SK-N-SH treated with all-trans-retinoic acid at 6 μM for 48 hours (cell line): ENCODE data around the gene LRRFIP2.

Source experiments
- ARNTL ChIP-seq: fragments of 450-650 bp; formaldehyde crosslinking; IDR thresholded peaks from 2 replicates; pipeline ENCODE4 v1.5.0; 2020; ENCODE audit warnings: low read depth, mild to moderate bottlenecking, moderate library complexity, borderline replicate concordance
- BACH2 ChIP-seq: fragments of 250-450 bp; sonication (Bioruptor Pico); IDR thresholded peaks from 2 replicates; pipeline ENCODE4 v1.9.0; 2021; ENCODE audit warnings: mild to moderate bottlenecking, borderline replicate concordance
- CREB5 ChIP-seq: fragments of 250-450 bp; sonication (Bioruptor Pico); IDR thresholded peaks from 2 replicates; pipeline ENCODE4 v1.5.1; 2020; ENCODE audit warnings: low read depth, mild to moderate bottlenecking, moderate library complexity
- GLIS3 ChIP-seq: fragments of 250-450 bp; sonication (Bioruptor Pico); IDR thresholded peaks from 2 replicates; pipeline ENCODE4 v1.5.0; 2020; ENCODE audit warnings: mild to moderate bottlenecking, moderate library complexity
- ISL1 ChIP-seq: fragments of 250-450 bp; sonication (Bioruptor Pico); IDR thresholded peaks from 2 replicates; pipeline ENCODE4 v2.1.2; 2022; ENCODE audit warnings: mild to moderate bottlenecking, moderate library complexity
- POU6F1 ChIP-seq: fragments of 250-450 bp; sonication (Bioruptor Pico); IDR thresholded peaks from 2 replicates; pipeline ENCODE4 v1.8.0; 2021; ENCODE audit warnings: low read depth, mild to moderate bottlenecking, moderate library complexity, borderline replicate concordance
- RARB ChIP-seq: fragments of 250-450 bp; sonication (Bioruptor Pico); IDR thresholded peaks from 2 replicates; pipeline ENCODE4 v1.8.0; 2021; ENCODE audit warnings: mild to moderate bottlenecking, moderate library complexity
- TCF4 ChIP-seq: fragments of 250-450 bp; sonication (Bioruptor Pico); IDR thresholded peaks from 2 replicates; pipeline ENCODE4 v1.8.0; 2021; ENCODE audit warnings: mild to moderate bottlenecking, moderate library complexity, borderline replicate concordance
- TOX ChIP-seq: fragments of 250-450 bp; sonication (Bioruptor Pico); IDR thresholded peaks from 2 replicates; pipeline ENCODE4 v1.8.0; 2021; ENCODE audit warnings: mild to moderate bottlenecking, moderate library complexity, borderline replicate concordance
- ZFP3 ChIP-seq: fragments of 250-450 bp; sonication (Bioruptor Pico); IDR thresholded peaks from 2 replicates; pipeline ENCODE4 v1.5.0; 2020; ENCODE audit warnings: mild to moderate bottlenecking, moderate library complexity
- ZNF565 ChIP-seq: fragments of 450-650 bp; formaldehyde crosslinking; conservative IDR thresholded peaks from 2 replicates; pipeline ENCODE4 v1.5.0; 2020; ENCODE audit warnings: low read depth, mild to moderate bottlenecking, moderate library complexity

GRCh38 chr3:37125195-37126073 is 48.9 kb downstream of the LRRFIP2 start:
- TF ChIP-seq RARB (CRISPR knock-in tag) (no peak), ZFP3 (CRISPR knock-in tag) (no peak), ISL1 (no peak), CREB5 (CRISPR knock-in tag) (no peak), TOX (CRISPR knock-in tag) (no peak), ZNF565 (no peak), TCF4 (CRISPR knock-in tag) (no peak), BACH2 (no peak), POU6F1 (no peak), GLIS3 (CRISPR knock-in tag) (no peak), ARNTL (CRISPR knock-in tag) (no peak)
